EL (cell line): ENCODE data around the gene CREG2.
A peak's percentile ranks its signal among the peaks of the same experiment; 100 is the strongest.
"Not testable (repeated sequence)": the region's sequence is repeated elsewhere in the genome, so short reads cannot be mapped to it uniquely, and the experiment has no call there.

Experiments
- DNase-seq: peaks from one replicate; pipeline ENCODE4 v3.0.0-alpha.2; 2016

The CREG2 gene

DNA sequence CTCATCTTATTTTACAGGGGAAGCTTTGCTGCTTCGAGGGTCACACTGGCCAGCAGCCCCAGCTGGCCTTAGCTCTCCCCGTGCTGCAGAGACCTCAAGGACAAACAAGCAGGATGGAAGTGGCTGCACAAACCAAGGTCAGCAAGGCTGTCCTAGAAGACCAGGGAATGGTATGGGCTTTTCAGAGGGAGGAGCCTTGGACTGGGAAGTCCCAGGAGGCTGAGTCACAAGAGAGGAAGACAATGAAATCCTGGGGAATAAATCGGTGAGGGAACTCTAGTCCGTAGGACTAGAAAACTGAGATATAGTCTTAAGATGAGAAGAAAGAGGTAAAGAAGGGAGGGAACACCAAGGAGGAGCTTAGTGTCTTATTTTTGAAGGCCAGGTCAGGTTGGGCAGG is 15.7 kb downstream of the CREG2 start:
- peak; percentile 7 for DNase-seq

DNA sequence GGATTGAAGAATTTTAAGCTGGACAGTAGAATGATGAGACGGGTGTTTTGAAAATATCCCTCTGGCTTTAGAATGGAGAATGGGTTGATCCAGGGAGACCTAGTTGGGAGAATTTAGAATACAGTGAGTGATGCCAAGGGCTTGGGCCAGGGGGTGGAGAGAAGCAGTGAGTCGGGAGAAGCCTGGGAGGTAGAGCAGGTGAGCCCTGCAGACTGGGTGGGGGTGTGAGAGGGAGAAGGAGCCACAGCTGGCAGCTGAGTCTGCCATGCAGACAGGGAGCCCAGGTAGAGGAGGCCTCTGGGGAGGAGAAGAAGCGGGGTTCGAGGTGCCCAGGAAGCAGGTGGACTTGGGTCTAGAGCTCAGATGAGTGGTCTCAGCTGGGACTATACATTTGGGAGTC is 18.2 kb downstream of the CREG2 start:
- DNase-seq, result no peak

DNA sequence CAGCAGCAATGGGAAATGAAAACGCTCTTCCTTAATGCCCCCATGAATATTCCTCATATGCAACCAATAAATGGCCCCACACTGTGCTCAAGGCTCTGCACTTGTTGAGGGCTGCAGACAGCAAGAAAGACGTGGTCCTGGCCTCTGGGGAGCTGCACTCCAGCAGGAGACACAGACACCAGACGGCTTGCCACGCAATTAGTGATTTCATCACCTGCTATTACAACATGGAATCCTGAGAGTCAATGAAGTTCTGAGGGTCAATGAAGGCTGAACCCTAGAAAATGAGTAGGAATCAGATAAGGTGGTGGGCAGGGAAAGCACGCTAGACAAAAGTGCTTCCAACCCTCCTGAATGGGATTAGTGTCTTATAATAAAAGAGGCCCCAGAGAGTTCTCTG is 18.9 kb downstream of the CREG2 start:
- DNase-seq, result no peak

DNA sequence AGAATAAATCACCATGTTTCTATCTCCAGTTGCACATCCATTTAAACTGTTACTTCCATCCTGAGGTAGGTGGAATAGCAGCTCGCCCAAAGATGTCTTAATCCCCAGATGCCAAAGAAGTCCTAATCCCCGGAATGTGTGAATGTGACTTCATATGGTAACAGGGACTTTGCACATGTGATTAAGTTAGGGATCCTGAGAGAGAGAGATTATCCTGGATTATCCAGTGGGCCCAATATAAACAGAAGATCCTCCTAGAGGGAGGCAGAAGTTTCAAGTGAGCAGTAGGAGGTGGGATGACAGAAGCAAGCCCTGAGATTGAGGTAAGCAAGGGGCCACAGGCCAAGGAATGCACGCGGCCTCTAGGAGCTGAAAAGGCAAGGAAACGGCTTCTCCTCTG is 19.8 kb downstream of the CREG2 start:
- DNase-seq, result no peak

DNA sequence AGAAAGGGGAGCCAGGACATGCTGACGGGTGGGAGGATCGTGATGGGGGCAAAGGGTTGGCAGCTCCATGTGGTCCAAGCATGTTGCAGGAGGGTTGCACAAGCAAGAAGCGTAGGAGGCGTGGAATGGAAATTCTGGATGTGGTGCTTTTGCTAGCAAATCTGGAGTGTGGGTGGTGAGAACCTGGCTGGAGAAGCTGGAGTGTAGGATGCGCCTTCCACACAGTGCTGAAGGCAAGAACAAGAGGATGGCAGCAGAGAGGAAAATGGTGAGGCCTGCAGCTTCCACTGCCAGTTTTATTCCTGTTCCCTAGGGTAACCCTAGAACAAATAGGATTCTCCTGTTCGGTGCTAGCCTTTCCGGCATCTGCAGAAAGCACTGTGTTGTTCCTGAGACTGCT is 22.4 kb downstream of the CREG2 start:
- DNase-seq, result no peak

DNA sequence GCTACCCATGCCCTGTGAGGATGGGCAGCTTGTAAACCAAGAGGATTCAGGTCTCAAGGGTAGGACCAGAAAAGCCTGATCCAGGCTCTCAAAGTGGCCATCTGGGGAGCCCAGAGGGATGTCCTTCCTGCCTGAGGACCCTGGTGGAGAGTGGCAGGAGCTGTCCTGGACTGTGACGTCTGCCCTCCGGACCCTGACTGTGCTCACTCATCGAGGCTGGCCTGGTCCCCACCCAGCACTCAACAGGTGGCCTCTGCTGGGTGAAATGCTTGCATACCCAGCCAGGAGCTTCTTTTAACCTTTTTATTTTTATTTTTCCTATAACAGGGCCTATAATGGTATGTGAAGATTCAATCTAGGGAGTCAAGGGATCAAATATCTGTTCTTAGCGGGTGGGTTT is 24.5 kb downstream of the CREG2 start:
- DNase-seq, result no peak

DNA sequence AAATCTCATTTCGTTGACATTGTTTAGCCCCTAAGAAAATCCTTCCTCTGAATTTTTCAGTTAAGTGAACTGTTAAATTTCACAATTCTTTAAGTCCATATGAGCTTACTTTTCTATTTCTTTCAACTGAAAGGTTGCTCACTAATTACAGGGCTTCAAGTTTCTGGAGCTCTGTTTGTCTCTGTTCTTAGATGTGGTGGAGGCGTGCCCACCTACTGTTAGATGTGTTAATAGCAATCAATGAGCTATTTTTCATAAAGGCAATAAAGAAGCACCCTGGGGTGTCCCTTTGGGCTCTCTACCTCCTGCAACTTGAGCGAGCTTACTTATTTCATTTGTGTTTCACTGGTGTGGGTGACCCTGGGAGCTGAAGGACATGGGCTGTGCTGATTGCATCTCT is 25.0 kb downstream of the CREG2 start:
- DNase-seq, result no peak

DNA sequence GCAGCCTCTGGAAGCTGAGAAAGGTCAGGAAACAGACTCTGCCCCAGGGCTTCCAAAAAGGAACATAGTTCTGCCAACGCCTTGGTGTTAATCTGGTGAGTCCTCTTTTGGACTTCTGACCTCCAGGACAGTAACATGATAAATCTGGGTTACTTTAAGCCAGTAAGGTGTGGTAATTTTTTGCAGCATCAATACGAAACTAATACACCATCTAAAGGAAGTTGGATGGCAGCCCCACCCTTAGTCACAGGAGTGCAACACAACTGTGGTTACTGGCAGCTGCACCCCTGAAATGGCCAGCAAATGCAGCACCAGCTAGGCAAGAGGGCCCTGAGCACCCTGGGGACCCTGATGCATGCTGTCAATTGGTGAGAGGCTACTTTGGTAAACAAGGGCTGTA is 25.8 kb downstream of the CREG2 start:
- no peak for DNase-seq

DNA sequence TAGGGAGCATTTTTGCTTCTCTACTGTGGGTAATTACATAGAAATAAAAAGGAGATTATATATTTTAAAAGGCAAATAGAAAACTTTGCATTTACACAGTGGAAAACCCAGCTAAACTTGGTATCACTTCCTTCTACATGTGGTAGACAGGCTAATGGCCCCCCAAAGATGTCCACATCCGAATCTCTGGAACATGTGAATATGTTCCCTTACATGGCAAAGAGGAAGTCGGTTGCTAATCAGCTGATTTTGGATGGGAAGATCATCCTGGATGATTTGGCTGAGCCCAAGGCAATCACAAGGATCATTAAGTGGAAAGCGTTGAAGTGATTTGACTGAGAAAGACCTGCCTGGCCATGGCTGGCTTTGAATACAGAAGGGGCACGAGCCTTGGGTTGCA is 26.2 kb downstream of the CREG2 start:
- no peak for DNase-seq

DNA sequence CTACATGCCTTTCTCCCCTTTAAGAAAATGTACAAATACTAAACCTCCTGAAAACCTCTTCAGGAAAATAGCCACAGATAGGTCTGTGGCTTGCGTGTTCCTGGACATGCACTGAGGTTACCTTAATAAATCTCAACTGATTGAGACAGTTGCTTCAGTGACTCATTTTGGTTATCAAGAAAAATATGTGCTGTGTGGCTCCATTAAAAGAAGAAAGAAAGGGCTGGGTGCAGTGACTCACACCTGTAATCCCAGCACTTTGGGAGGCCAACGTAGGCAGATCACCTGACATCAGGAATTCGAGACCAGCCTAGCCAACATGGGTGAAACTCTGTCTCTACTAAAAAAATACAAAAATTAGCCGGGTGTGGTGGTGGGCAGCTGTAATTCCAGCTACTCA is 27.1 kb downstream of the CREG2 start:
- DNase-seq, result peak; percentile 12

DNA sequence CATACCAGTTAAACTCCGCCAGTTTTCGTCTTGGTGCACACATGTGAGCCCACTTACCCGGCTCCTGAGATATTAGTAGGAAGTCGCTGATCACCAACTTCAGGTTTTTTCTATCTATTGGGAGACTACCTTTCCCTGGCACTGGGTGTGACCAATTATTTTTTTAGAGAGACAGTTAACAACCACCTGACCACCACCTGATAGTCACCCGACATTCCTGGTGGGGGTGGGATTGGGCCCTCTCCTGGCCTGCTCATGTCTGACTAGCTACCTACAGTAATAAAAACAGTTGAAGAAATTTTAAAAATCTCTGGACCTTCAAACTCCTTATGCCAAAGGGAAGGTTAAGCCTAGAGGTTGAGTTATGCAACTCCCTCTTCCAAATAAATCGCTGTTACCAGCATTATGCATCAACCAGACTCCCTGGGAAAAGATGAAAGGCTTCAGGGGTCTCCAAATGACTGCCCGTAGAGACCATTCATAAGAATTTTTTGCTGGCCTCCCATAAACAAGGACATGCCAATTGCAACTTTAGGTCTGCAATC is 27.8 kb downstream of the CREG2 start:
- no peak for DNase-seq

DNA sequence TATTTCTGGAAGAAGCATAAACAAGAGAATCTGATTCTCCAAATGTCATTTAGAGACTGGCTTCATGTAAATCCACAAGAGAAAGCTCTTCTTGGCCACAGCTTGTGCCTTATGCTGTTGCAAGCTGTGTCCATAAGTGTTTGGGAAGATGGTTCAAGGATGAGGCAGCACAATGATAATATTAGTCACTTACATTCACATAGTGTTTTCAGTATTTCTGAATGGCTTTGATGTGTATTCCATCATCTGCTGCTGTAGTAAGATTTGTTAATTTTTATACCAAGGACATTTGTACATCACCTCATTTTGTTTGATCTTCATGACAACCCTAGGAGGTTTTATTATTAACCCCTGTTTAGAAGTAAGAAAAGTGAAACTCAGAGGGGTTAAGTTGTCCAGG is 29.9 kb downstream of the CREG2 start:
- no peak for DNase-seq

DNA sequence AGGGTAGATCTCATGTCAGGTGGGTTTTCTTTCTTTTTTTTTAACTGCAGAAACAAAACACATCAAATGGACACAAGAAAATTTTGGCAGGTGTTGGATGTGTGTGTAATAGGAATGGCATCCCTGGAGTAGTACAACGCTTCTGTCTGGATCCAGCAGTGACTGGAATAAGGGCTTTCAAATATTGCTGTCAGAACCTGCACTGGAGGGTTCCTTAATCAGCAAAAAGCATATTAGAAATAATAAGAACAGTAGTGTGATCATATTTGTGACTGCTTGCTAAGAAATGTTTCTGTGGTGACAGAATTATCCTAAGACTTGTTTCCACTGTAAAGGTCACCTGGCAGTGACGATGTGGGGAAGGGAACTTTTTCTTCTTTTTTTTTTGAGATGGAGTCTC is 30.8 kb downstream of the CREG2 start:
- peak; percentile 25 for DNase-seq

DNA sequence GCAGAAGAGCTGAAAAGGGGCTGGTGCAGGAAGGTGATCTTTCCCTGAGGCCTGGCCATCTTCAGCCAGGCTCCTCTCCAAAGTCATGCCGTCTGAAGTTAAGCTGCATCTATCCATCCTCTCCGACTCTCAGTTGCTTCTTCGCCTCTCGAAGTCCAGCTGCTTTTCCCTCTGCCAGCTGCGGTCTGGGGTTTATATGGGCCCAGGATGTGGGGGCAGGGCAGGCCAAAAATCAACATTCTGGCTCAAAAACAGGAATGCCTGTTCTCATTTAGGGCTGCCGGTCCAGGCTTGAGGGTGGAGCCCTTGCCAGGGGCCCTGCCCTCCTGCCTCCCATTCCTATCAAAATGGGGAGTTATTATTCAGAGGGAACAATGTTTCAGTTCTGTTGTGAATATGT is 31.2 kb downstream of the CREG2 start:
- DNase-seq, result no peak

DNA sequence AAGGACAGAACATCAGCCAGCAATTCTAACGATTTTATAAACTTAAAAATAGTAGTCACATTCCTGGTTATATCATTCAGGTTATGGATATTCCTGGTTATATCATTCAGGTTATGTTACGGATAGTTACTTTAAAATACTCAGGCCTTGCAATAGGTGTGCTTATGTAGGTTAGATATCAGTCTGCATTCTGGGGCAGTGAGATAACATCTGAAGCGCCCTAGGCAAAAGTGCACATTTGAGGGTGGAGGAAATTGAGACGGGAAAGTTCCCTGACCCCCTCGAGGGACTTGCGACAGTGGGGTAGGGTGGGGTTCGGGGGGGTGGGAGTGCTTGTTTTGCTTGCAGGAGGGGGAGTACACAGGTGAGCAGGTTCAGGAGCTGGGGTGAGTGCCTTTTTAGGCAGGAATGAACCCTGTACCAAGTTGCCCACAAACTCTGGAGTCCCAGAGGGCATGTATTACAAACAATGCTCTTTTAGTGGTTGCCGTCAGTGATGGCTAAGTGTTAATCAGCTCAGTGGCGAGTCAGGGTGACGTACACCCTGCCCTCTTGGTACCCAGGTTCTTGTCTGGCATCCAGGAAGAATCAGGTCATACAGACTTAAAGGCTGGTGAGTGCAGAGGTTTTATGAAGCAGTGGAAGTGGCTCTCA is 31.8 kb downstream of the CREG2 start:
- DNase-seq, result no peak

DNA sequence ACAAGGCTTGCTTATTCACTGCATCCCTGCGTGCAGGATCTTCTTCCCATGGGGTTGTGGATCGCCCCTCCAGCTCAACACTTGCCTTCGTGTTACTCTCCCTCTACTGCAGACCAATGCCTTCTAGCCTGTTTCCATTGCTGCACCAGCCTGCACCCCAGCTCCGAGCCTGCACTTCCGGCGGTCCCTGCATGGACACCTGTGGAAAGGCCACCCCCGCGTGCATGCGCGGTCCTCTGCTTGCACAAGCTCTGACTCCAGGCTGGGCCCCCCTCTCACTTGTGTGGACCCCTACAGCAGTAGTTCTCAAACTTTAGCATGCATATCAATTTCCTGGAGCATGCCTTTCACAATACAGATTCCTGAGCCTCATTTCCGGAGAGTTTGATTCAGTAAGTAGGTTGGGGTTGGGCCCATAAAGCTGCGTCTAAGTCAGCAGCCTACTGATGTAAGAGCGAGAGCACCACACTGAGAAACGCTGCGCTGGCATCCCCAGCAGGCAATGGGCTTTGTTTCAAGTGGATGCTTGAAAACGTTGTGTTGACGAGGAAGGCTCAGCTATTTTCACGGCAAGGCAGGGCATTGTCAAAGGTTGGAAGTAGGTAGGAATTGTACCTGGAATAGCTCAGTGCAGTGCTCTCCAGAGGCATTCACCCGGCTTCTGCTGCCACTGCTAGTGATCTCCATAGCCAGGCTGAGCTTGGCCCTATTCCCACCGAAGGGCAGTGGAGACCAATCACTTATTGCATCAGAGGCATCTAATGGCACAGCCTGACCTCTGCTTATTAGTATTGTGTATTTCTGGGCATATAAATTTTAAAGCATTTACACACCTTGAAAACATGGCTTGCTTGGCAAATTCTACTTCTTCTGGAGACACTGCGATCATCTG is 32.6 kb downstream of the CREG2 start:
- DNase-seq, result no peak

DNA sequence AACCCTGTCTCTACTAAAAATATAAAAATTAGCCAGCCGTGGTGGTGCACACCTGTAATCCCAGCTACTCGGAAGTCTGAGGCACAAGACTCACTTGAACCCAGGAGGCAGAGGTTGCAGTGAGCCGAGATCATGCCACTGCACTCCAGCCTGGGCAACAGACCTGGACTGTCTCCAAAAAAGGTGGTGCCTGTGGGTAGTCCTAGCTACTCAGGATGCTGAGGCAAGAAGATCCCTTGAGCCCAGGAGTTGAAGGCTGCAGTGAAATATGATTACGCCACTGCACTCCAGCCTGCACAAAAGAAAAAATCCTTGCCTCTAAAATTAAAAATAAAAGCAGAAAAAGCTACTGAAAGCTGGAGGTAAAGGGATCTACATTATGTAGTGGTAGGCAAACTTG is 34.7 kb downstream of the CREG2 start:
- DNase-seq, result not testable (repeated sequence)

DNA sequence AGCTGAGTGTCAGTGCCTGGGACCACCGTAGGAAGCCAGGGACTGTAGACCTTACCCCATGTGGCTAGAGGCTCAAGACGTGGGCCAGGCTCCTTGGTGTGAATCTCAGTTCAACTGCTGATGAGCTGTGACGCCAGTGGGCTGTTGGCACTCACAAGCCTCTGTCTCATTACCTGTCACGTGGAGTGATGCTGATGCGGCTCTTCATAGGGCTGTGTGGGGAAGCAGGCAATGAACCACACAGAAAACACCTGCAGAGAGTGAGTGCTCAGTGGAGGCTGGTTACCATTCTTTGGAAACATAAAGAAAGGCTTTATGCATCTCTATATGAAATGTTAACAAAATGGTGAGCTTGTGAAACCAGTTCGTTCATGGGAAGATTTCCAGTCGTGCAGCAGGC is 36.1 kb downstream of the CREG2 start:
- no peak for DNase-seq

DNA sequence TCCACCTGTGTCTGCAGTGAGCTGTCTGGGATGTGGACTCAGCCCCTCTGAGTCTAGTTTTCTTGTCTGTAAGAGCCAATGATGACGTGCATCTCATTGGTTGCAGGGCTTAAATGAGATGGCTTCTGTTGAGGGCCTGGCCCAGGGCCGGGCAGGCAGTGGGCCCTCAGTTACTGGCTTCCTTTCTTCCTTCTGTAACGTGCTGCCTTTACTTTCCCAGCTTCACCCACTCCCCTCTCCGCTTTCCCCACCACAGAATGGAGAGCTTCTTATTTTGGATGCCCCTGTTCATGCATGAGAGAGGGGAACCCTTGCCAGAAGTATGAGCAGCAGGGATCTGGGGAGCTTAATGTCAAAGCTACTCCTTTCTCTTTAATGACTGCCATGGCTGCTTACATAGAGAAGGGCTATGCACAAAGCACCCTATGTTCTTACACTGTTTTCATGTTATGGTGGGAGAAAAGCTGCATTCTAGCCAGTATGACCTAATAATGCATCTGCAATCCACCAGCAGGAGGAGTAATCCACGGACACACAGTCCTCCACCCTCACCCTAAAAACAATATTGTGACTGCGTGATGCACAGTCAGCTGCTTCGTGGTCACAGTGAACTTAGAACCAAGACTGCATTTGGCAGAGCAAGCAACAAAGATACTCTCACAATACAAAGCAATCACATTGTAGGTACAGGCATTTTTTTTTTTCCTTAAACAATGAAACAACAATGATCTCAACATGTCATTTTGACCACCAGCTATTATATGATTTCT is 37.2 kb downstream of the CREG2 start:
- DNase-seq, result peak; percentile 13

DNA sequence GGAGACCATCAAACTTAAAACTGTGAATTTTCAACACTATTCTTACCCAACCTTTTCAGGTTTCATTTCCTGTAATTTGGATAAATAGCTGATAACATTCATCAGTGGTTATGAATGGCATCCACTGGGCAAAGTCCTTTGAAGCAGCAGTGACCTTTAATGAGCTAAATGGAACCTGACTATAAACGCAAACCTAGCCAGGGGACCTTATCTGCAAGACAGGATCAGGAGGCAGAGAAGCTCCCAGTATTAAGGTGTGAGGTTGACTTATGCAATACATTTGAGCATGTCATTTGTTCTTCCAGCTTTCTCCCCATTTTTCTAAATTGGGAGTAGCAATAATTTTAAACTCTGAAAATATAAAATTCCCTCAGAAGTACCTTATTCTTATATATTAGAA is 38.4 kb downstream of the CREG2 start:
- no peak for DNase-seq

DNA sequence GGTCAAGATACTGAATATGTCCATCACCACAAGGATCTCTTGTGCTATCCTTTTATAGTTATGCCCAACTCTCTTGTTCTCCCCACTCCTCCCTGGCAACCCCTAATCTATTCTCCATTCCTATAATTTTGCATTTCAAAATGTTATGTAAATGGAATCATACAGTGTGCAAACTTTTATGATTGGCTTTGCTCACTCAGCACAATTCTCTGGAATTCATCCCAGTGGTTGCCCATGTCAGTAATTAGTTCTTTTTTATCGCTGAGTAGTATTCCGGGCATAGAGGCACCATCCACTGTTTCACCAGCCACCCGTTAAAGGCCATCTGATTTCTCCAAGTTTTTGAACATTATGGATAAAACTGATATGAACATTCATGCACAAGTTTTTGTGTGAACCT is 40.4 kb downstream of the CREG2 start:
- no peak for DNase-seq

DNA sequence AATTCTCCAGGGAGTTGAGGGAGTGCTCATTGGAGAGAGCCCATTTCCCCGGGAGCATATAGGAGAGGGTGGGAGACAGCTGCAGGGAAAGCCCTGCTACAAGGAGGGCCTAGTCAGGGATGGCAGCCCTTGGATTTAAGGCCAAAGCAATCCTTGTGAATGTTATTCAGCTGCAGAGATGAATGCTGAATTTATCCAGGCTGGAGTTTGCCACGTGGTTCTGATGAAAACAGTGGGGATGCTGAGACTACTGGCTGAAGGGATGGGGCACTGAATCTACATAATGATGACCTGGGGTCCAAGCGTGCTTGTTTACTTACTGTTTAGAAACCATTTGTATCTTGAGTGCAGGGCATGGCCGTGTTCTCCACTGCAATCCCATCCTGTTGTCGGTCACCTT is 43.2 kb downstream of the CREG2 start:
- DNase-seq, result no peak

DNA sequence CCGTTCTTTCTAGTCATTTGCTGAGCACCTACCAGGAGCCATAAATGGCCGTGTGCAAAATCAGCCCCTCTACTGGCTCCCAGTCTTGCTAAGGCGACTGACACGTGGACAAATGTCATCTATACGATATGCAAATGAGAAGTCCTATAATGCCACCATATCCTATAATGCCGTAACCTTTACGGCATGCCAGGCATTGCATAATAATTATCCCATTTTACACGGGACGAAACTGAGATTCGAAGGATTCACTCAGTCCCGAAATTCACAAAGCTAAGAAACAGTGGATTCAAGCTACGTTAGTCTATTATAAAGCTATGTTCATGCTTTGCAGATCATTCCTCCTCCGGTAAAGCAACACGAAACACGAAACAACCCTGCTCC is 44.7 kb downstream of the CREG2 start:
- DNase-seq, result no peak
